ENCODE data around the gene PDE3B.

PDE3B gene

DNA sequence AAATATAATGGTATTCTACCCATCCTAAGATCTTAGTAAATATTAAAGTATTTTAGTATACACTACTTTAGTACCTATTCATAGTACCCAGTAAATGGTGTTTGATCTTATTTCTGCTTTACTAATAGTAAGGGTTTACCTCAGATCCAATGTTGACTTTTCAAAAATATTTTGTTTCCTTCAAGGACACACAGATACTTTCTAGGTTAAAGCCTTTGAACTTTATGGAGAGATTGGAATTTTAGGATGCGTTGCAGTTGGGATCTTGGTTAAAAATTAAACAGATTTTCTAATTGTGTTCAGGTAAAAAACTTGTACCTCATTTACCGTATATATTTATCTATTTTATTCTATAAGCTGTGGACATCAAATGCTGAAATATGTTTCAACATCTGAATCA, 175.2 kb downstream of the PDE3B start:
- TF ChIP-seq, protein P1, sequence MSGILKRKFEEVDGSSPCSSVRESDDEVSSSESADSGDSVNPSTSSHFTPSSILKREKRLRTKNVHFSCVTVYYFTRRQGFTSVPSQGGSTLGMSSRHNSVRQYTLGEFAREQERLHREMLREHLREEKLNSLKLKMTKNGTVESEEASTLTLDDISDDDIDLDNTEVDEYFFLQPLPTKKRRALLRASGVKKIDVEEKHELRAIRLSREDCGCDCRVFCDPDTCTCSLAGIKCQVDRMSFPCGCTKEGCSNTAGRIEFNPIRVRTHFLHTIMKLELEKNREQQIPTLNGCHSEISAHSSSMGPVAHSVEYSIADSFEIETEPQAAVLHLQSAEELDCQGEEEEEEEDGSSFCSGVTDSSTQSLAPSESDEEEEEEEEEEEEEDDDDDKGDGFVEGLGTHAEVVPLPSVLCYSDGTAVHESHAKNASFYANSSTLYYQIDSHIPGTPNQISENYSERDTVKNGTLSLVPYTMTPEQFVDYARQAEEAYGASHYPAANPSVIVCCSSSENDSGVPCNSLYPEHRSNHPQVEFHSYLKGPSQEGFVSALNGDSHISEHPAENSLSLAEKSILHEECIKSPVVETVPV (CRISPR knock-in tag; IDR thresholded peaks at IDR 0.05): no peak
- TF ChIP-seq BACH2 (CRISPR knock-in tag; IDR thresholded peaks at IDR 0.05; ENCODE audit: borderline replicate concordance): no peak
- no peak for TF ChIP-seq ARNTL (CRISPR knock-in tag; IDR thresholded peaks at IDR 0.05; ENCODE audit: borderline replicate concordance, low read depth)
- TF ChIP-seq, protein P2, sequence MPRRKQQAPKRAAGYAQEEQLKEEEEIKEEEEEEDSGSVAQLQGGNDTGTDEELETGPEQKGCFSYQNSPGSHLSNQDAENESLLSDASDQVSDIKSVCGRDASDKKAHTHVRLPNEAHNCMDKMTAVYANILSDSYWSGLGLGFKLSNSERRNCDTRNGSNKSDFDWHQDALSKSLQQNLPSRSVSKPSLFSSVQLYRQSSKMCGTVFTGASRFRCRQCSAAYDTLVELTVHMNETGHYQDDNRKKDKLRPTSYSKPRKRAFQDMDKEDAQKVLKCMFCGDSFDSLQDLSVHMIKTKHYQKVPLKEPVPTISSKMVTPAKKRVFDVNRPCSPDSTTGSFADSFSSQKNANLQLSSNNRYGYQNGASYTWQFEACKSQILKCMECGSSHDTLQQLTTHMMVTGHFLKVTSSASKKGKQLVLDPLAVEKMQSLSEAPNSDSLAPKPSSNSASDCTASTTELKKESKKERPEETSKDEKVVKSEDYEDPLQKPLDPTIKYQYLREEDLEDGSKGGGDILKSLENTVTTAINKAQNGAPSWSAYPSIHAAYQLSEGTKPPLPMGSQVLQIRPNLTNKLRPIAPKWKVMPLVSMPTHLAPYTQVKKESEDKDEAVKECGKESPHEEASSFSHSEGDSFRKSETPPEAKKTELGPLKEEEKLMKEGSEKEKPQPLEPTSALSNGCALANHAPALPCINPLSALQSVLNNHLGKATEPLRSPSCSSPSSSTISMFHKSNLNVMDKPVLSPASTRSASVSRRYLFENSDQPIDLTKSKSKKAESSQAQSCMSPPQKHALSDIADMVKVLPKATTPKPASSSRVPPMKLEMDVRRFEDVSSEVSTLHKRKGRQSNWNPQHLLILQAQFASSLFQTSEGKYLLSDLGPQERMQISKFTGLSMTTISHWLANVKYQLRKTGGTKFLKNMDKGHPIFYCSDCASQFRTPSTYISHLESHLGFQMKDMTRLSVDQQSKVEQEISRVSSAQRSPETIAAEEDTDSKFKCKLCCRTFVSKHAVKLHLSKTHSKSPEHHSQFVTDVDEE (CRISPR knock-in tag; IDR thresholded peaks at IDR 0.05): no peak
- no peak for TF ChIP-seq ZNF8 (CRISPR knock-in tag; IDR thresholded peaks at IDR 0.05)
- ATAC-seq: no peak

DNA sequence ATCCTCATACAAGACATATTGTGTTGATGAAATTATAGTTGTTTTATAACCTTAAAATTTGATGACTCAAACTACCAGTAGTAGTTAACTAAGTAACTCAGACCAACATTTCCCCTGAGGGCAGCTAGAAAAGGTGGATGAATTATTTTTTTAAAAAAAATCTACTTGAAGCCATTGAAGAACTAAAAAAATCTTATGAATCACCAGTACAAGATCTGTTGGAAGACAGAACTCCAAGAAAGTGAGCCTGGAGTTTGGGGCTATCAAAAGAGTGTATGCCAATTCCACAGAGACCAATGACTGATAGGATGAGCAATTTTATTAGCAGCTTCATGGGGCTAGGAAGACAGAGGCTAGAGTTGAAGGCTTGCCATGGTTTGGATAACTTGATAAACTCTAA, 176.0 kb downstream of the PDE3B start:
- no peak for ATAC-seq
- TF ChIP-seq, protein P1 (CRISPR knock-in tag; IDR thresholded peaks at IDR 0.05): no peak
- TF ChIP-seq TCF4 (CRISPR knock-in tag; IDR thresholded peaks at IDR 0.05; ENCODE audit: borderline replicate concordance) (no peak), ZNF8 (CRISPR knock-in tag; IDR thresholded peaks at IDR 0.05) (no peak), ZNF565 (CRISPR knock-in tag; conservative IDR thresholded peaks at IDR 0.05; ENCODE audit: low read depth) (no peak), ZNF70 (CRISPR knock-in tag; IDR thresholded peaks at IDR 0.05) (no peak), ZFP30 (CRISPR knock-in tag; IDR thresholded peaks at IDR 0.05) (no peak), ISL1 (CRISPR knock-in tag; IDR thresholded peaks at IDR 0.05) (no peak), CSDC2 (CRISPR knock-in tag; IDR thresholded peaks at IDR 0.05) (no peak), OSR1 (CRISPR knock-in tag; IDR thresholded peaks at IDR 0.05) (no peak), TOX (CRISPR knock-in tag; IDR thresholded peaks at IDR 0.05; ENCODE audit: borderline replicate concordance) (no peak)
- TF ChIP-seq, protein P2 (CRISPR knock-in tag; IDR thresholded peaks at IDR 0.05): no peak

DNA sequence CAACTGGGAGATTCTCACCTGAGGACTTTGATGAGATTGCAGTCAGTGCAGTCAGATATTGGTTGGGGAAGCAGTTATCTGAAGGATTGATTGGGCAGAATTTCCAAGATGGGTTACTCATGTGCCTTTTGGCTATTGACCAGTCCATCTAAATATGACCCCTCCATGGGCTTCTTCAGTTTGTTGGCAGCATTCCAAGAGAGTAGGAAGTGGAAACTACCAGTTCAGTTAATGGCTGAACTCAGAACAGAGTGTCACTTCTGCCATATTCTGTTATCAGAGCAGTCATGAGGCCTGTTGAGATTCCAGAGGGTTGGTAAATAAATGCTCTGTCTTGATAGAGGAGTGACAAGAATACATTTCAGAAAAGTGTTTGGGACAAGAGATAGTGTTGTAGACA, 177.4 kb downstream of the PDE3B start:
- ATAC-seq: no peak

More for the DNA sequence above, 177.4 kb downstream of the PDE3B start:
- no peak for TF ChIP-seq TOX (CRISPR knock-in tag; IDR thresholded peaks at IDR 0.05; ENCODE audit: borderline replicate concordance)
- TF ChIP-seq GLIS3 (CRISPR knock-in tag; IDR thresholded peaks at IDR 0.05): no peak
- no peak for TF ChIP-seq ZNF565 (CRISPR knock-in tag; conservative IDR thresholded peaks at IDR 0.05; ENCODE audit: low read depth)
- TF ChIP-seq PPARA (CRISPR knock-in tag; IDR thresholded peaks at IDR 0.05; ENCODE audit: borderline replicate concordance): no peak
- TF ChIP-seq CSDC2 (CRISPR knock-in tag; IDR thresholded peaks at IDR 0.05): no peak
- TF ChIP-seq, protein P2 (CRISPR knock-in tag; IDR thresholded peaks at IDR 0.05): no peak
- TF ChIP-seq RARB (CRISPR knock-in tag; IDR thresholded peaks at IDR 0.05): no peak
- no peak for TF ChIP-seq ESRRG (CRISPR knock-in tag; IDR thresholded peaks at IDR 0.05)
- no peak for TF ChIP-seq ZFP30 (CRISPR knock-in tag; IDR thresholded peaks at IDR 0.05)
- TF ChIP-seq, protein P3, sequence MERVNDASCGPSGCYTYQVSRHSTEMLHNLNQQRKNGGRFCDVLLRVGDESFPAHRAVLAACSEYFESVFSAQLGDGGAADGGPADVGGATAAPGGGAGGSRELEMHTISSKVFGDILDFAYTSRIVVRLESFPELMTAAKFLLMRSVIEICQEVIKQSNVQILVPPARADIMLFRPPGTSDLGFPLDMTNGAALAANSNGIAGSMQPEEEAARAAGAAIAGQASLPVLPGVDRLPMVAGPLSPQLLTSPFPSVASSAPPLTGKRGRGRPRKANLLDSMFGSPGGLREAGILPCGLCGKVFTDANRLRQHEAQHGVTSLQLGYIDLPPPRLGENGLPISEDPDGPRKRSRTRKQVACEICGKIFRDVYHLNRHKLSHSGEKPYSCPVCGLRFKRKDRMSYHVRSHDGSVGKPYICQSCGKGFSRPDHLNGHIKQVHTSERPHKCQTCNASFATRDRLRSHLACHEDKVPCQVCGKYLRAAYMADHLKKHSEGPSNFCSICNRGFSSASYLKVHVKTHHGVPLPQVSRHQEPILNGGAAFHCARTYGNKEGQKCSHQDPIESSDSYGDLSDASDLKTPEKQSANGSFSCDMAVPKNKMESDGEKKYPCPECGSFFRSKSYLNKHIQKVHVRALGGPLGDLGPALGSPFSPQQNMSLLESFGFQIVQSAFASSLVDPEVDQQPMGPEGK (CRISPR knock-in tag; IDR thresholded peaks at IDR 0.05; ENCODE audit: borderline replicate concordance): no peak
- TF ChIP-seq, protein P4, sequence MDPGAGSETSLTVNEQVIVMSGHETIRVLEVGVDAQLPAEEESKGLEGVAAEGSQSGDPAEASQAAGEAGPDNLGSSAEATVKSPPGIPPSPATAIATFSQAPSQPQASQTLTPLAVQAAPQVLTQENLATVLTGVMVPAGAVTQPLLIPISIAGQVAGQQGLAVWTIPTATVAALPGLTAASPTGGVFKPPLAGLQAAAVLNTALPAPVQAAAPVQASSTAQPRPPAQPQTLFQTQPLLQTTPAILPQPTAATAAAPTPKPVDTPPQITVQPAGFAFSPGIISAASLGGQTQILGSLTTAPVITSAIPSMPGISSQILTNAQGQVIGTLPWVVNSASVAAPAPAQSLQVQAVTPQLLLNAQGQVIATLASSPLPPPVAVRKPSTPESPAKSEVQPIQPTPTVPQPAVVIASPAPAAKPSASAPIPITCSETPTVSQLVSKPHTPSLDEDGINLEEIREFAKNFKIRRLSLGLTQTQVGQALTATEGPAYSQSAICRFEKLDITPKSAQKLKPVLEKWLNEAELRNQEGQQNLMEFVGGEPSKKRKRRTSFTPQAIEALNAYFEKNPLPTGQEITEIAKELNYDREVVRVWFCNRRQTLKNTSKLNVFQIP (CRISPR knock-in tag; IDR thresholded peaks at IDR 0.05; ENCODE audit: borderline replicate concordance, low read depth): no peak
- no peak for TF ChIP-seq ISL1 (CRISPR knock-in tag; IDR thresholded peaks at IDR 0.05)

Data from SK-N-SH treated with all-trans-retinoic acid at 6 μM for 48 hours (cell line).